Fibroblast of the aortic adventitia (primary cell): ENCODE results near the gene GAREM1. TPM values are rescaled to one million over a fixed set of nuclear protein-coding genes. Genes with fewer than 3 reads are reported as not detected.

Experiments
- DNase-seq: peaks from one replicate; pipeline ENCODE4 v3.0.0-alpha.2; 2010; ENCODE audit warnings: low read depth
- H3K4me3 ChIP-seq: 2 replicates; pipeline ENCODE4 v1.5.1; 2011; ENCODE audit warnings: low read depth, mild to moderate bottlenecking, control low read depth, low read length, moderate library complexity
- CTCF ChIP-seq: IDR thresholded peaks from 2 replicates; pipeline ENCODE4 v1.5.1; 2011; ENCODE audit warnings: mild to moderate bottlenecking, low read length, control low read depth, inconsistent platforms; ENCODE audit not compliant: insufficient read depth
- total RNA-seq: library from RNA; depleted of rRNA; stranded (reverse); fragments of >200 nt; gene quantifications from 2 replicates; pipeline ENCODE4 v1.2.3, GENCODE V29; 2012; ENCODE audit warnings: low replicate concordance

The GAREM1 gene
- total RNA-seq, 1 donor: 5.5 TPM

DNA sequence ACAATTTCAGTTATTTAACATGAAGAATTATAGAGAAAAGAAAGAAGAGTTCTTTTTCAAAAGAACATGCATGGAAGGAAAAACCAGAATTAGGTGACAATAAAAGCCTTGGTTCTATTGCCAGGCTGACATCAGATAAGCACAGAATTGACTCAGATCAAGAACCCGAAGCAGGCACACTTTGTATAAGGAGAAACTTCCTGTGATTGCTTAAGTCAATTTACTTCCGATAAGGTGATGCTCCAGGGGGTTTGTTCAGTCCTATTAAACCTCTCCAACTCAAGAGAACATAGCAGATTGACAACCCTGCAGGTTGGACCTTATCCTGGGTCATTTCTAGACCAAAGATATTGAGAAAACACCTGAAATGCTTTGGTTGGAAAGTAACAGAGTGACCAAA, 31.4 kb downstream of the GAREM1 start:
- TF ChIP-seq CTCF: no peak
- no peak for DNase-seq
- no peak overlapping the region for H3K4me3 ChIP-seq

GRCh38 chr18:32438173-32438572, 32.5 kb downstream of the GAREM1 start:
- no peak for TF ChIP-seq CTCF
- no peak for DNase-seq
- no peak overlapping the region for H3K4me3 ChIP-seq

DNA sequence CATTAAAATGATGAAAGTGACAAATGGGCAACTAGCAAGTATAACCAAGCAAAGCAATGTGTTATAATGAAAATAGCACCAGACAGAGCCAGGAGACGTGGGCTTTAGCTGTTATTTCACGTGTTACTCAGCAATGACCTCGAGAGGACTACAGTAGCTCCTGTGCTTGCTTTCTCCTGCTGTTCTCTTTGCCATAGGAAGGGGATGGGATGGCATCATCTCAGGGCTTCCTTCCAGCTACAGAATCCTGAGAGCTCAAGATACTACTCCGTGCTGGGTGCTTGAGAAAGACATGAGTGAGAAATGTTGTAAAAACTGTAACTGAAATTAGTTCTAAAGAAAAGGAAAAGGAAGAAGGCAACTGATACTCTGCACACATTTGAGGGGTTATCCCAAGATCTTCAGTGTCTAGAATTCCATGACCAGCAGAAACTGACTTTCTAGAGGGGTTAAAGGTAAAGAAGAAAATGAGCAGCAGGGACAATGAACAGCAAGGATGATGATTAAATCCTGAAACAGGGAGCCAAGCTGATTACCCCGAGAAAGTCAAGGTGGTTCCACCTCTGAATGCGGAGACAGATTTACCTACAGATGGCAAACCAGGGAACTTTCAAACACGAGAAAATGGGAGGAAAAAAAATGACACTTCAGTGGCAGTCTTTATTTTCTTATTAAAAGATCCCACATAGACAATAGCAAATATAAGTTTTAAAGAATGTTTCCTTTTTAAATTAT, 33.4 kb downstream of the GAREM1 start:
- TF ChIP-seq CTCF: no peak
- peak; percentile 15 for DNase-seq
- no peak overlapping the region for H3K4me3 ChIP-seq

DNA sequence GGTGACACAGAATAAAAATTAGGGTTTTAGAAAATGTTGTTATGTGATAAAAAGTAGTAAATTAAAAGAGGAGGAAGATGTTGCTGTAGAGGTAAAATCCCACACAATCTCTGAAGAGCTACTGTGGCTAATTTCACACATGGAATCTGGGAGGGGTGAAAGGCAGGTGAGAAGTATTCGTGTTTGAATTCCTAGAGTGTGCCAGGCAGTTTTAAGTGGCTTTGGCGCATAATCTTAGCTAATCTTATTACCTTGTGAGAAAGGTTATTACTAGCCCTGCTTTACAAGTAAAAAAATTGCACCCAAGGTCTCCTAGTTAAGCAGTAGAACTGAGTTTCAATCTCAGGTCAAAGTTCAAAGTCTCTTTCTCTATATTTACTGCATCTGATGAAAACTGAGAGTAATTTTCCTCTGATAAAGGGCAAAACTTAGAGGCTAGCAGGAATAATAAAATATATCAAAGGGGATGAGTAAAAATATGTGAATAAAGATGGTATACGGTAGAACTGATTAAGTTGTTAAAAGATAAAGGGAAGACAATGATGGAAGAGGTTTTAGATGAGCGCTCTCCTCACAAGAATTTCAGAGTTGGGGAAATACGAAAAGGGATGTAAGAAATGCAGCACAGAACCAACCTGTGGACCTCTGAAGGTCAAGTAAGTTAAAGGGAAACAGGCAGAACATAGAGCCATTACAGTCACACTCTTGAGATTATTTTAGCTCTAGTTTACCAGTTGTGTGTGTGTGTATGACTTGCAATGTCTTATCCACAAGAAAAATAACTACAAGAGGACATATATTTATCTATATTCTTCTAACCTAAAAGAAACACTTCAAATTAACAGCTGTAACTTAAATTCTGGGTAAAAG, 34.8 kb downstream of the GAREM1 start:
- no peak overlapping the region for H3K4me3 ChIP-seq
- no peak for DNase-seq
- no peak for TF ChIP-seq CTCF

- H3K4me3 ChIP-seq: no peak overlapping the region
- no peak for TF ChIP-seq CTCF
- no peak for DNase-seq
Measured at GRCh38 chr18:32431753-32432152, 38.9 kb downstream of the GAREM1 start.

GRCh38 chr18:32429402-32429801, 41.3 kb downstream of the GAREM1 start:
- no peak overlapping the region for H3K4me3 ChIP-seq
- TF ChIP-seq CTCF: no peak
- DNase-seq: no peak
